ENCODE measurements around the gene NFIC.

DNA sequence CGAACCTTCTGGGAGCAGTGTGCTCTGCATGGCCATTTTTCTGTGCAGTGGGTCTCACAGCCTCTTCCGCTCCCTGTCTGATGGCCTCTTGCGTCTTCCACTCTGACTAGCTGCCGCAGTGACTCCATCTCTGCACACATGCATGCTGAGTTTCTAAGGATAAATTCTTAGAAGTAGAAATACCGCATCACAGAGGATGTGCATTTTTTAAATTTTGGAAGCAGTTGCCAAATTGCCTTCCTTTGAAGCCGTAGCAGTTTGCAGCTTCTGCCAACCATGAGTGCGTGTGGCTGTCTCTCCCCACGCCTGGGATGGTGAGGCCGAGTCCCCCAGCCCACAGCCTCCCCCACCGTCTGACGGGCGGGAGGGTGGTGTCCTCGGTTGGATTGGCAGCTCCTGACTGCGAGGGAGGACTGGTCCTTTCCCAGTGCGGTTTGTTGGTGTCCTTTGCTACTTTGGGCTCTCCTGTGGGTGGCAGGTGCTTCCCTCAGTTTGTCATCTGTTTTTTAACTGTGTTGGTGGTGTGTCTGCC, 149.6 kb downstream of the NFIC start:
- TF ChIP-seq, protein P1, sequence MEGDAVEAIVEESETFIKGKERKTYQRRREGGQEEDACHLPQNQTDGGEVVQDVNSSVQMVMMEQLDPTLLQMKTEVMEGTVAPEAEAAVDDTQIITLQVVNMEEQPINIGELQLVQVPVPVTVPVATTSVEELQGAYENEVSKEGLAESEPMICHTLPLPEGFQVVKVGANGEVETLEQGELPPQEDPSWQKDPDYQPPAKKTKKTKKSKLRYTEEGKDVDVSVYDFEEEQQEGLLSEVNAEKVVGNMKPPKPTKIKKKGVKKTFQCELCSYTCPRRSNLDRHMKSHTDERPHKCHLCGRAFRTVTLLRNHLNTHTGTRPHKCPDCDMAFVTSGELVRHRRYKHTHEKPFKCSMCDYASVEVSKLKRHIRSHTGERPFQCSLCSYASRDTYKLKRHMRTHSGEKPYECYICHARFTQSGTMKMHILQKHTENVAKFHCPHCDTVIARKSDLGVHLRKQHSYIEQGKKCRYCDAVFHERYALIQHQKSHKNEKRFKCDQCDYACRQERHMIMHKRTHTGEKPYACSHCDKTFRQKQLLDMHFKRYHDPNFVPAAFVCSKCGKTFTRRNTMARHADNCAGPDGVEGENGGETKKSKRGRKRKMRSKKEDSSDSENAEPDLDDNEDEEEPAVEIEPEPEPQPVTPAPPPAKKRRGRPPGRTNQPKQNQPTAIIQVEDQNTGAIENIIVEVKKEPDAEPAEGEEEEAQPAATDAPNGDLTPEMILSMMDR (IDR thresholded peaks at IDR 0.05): no peak
- TF ChIP-seq POLR2A (IDR thresholded peaks at IDR 0.05) (no peak), POLR2AphosphoS5 (IDR thresholded peaks at IDR 0.05; ENCODE audit: insufficient read depth in 1 of 2, low read depth in 1 of 2) (no peak)
